Measurements from ENCODE around the gene MLIP.

DNA sequence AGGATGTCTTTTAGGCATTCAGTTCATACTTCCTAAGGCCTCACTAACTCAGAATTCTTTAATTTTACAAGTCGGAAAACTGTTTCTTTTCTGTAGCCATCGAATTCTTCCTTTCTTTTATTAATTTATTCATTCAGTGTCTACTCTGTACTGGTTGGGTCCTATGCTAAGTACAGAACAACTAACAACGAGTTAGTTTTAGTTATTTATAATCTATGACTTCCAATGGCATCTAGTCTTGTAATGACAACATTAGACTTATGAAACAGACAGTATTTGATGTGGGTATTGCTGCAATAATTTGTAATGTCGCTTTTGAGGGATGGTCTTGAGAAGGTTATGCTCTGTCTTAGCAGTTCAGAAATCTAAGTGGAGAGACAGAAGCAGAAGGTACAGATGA, 141.7 kb downstream of the MLIP start:
- TF ChIP-seq, protein P1, sequence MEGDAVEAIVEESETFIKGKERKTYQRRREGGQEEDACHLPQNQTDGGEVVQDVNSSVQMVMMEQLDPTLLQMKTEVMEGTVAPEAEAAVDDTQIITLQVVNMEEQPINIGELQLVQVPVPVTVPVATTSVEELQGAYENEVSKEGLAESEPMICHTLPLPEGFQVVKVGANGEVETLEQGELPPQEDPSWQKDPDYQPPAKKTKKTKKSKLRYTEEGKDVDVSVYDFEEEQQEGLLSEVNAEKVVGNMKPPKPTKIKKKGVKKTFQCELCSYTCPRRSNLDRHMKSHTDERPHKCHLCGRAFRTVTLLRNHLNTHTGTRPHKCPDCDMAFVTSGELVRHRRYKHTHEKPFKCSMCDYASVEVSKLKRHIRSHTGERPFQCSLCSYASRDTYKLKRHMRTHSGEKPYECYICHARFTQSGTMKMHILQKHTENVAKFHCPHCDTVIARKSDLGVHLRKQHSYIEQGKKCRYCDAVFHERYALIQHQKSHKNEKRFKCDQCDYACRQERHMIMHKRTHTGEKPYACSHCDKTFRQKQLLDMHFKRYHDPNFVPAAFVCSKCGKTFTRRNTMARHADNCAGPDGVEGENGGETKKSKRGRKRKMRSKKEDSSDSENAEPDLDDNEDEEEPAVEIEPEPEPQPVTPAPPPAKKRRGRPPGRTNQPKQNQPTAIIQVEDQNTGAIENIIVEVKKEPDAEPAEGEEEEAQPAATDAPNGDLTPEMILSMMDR (IDR thresholded peaks at IDR 0.05; ENCODE audit: low read depth, low read length): no peak
- no peak for TF ChIP-seq POLR2A (IDR thresholded peaks at IDR 0.05; ENCODE audit: extremely low read depth, insufficient read length)
